ENCODE results near the gene EXOC1L.

EXOC1L gene

DNA sequence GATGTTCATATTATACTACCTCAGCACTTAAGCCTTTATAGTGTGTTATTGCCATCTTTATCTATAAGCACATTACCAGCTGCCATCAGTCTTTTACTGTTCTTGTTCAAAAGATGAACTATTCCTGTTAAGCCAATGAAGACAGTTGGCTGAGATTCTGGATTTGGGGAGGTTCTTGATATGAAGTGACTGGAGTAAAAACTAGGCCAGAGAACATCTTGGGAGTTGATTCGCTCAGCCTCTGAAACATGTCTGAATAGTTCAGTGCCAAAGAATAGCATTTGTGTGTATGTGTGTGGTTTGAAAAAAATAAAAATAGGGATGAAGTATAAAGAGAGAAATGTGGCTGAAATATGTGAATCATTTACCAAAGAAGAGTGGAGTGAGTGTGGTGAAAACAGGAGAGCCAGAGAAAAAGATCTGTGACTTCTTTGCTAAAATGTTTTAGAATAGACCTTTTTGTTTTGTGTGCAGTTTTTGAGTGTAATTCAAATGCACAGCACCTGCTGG is 49.0 kb downstream of the EXOC1L start:
- H3K79me2 ChIP-seq, result no peaks in the 10 kb centered on the region
- no peak overlapping the region for H3K4me2 ChIP-seq (ENCODE audit: low read length)
- H3K4me1 ChIP-seq, result no peaks in the 10 kb centered on the region
- TF ChIP-seq, protein P1, sequence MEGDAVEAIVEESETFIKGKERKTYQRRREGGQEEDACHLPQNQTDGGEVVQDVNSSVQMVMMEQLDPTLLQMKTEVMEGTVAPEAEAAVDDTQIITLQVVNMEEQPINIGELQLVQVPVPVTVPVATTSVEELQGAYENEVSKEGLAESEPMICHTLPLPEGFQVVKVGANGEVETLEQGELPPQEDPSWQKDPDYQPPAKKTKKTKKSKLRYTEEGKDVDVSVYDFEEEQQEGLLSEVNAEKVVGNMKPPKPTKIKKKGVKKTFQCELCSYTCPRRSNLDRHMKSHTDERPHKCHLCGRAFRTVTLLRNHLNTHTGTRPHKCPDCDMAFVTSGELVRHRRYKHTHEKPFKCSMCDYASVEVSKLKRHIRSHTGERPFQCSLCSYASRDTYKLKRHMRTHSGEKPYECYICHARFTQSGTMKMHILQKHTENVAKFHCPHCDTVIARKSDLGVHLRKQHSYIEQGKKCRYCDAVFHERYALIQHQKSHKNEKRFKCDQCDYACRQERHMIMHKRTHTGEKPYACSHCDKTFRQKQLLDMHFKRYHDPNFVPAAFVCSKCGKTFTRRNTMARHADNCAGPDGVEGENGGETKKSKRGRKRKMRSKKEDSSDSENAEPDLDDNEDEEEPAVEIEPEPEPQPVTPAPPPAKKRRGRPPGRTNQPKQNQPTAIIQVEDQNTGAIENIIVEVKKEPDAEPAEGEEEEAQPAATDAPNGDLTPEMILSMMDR (IDR thresholded peaks at IDR 0.05), result no peak
- H3K9me3 ChIP-seq (ENCODE audit: control insufficient read depth, low read length), result no peaks in the 10 kb centered on the region
- H3K4me3 ChIP-seq (ENCODE audit: low read depth, low read length), result no peak overlapping the region
- H2AFZ ChIP-seq, result no peak overlapping the region
- no peak overlapping the region for H3K27ac ChIP-seq
- H3K9ac ChIP-seq, result no peak overlapping the region
- H3K27me3 ChIP-seq (ENCODE audit: control insufficient read depth, insufficient read depth, low read length), result no peaks in the 10 kb centered on the region
- no peaks in the 10 kb centered on the region for H3K36me3 ChIP-seq (ENCODE audit: control insufficient read depth, insufficient read depth, low read length)

DNA sequence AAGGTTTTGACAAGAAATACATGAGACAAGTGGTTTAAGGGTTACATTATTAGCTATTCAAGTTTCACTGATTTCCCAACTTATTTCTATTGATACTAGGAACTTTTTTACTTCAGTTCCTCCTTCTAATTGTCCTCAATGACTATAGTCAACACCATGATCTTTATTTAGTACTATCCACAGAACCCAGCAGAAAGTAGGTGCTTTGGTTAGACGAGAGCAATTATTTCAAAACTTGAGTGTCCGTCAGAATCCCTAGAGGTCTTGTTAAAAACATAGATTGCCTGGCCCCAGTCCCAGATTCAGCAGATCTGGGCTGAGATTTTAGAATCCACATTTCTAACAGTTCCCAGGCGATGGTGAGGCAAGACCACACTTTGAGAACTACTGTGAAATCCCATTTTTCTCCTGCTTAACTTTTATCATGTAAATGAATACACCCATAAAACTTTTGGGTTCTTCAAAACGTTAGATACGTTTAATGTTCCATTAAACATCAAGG is 51.8 kb downstream of the EXOC1L start:
- no peak overlapping the region for H3K27ac ChIP-seq
- H3K4me3 ChIP-seq (ENCODE audit: low read depth, low read length), result no peak overlapping the region
- TF ChIP-seq, protein P1 (IDR thresholded peaks at IDR 0.05), result no peak
- no peaks in the 10 kb centered on the region for H3K4me1 ChIP-seq
- H3K9ac ChIP-seq, result no peak overlapping the region
- no peak overlapping the region for H2AFZ ChIP-seq
- no peak overlapping the region for H3K4me2 ChIP-seq (ENCODE audit: low read length)
- H3K36me3 ChIP-seq (ENCODE audit: control insufficient read depth, insufficient read depth, low read length), result no peaks in the 10 kb centered on the region
- no peaks in the 10 kb centered on the region for H3K27me3 ChIP-seq (ENCODE audit: control insufficient read depth, insufficient read depth, low read length)
- no peaks in the 10 kb centered on the region for H3K9me3 ChIP-seq (ENCODE audit: control insufficient read depth, low read length)
- H3K79me2 ChIP-seq, result no peaks in the 10 kb centered on the region

DNA sequence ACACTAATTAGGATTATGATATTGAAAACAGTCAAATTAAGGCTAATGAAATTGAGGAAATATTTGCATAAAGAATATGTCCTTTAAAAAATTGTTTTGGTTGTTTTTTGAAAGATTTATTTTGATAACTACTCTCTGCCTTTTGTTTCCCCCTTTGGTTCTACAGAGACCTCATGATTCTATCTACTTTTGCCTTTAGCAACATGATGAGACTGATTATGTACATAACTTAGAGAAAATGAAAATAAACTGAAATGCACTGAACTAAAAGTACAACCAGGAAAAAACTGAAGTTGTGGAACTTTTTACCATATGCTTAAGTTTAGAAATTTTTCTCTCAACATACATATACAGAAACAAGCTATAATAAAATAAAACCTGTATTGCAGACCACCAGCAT is 55.2 kb downstream of the EXOC1L start:
- Histone ChIP-seq H2AFZ (no peak overlapping the region), H3K9ac (no peak overlapping the region), H3K36me3 (ENCODE audit: control insufficient read depth, insufficient read depth, low read length) (no peaks in the 10 kb centered on the region), H3K4me3 (ENCODE audit: low read depth, low read length) (no peak overlapping the region), H3K4me2 (ENCODE audit: low read length) (no peak overlapping the region), H3K4me1 (no peaks in the 10 kb centered on the region), H3K27ac (no peak overlapping the region), H3K27me3 (ENCODE audit: control insufficient read depth, insufficient read depth, low read length) (no peaks in the 10 kb centered on the region), H3K9me3 (ENCODE audit: control insufficient read depth, low read length) (no peaks in the 10 kb centered on the region), H3K79me2 (no peaks in the 10 kb centered on the region)
- TF ChIP-seq, protein P1 (IDR thresholded peaks at IDR 0.05), result no peak

DNA sequence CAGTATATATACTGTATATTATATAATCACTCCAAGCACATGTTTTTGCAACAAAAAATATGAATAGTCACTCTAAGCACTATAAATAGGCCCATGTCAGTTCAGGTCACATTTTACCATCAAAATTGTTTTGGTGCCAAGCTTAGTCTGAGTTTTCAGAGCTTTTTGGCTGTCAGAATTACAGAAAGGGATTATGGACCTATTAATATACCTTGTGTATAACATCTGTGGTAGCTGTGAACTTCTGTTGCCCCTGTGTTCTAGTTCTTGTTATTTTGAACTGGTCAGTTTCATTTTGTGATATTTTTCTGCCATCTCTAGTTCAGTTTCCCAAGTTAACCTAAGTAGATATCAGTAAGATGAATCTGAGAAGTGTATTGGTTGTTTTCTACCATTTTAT is 56.8 kb downstream of the EXOC1L start:
- no peak overlapping the region for H3K27ac ChIP-seq

DNA sequence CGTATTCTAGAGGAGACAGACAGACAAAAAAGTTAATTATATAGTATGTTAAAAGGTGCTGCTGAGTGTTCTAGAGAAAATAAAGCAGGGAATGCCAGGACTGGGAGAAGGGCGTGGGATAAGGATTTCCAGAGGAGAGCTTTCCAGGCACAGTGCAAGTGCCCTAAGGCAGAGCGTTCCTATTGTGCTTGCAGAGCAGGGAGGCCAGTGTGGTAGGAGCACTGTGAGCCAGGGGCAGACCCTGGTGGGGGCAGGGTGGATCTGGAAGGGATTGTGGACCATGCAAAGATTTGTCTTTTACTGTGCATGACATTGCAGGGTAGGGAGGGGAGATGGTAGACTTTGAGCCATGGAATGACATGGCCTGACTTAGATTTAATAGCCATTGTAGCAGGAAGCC is 59.6 kb downstream of the EXOC1L start:
- Histone ChIP-seq H3K9ac (no peak overlapping the region), H3K79me2 (no peaks in the 10 kb centered on the region), H3K4me3 (ENCODE audit: low read depth, low read length) (no peak overlapping the region), H3K27ac (no peak overlapping the region), H3K4me1 (no peaks in the 10 kb centered on the region), H3K27me3 (ENCODE audit: control insufficient read depth, insufficient read depth, low read length) (no peaks in the 10 kb centered on the region), H3K4me2 (ENCODE audit: low read length) (no peak overlapping the region), H3K36me3 (ENCODE audit: control insufficient read depth, insufficient read depth, low read length) (no peaks in the 10 kb centered on the region), H2AFZ (no peak overlapping the region), H3K9me3 (ENCODE audit: control insufficient read depth, low read length) (no peaks in the 10 kb centered on the region)
- TF ChIP-seq, protein P1 (IDR thresholded peaks at IDR 0.05), result no peak

More for the DNA sequence above, 56.8 kb downstream of the EXOC1L start:
- Histone ChIP-seq H3K9me3 (ENCODE audit: control insufficient read depth, low read length) (no peaks in the 10 kb centered on the region), H3K4me2 (ENCODE audit: low read length) (no peak overlapping the region), H3K9ac (no peak overlapping the region), H3K27me3 (ENCODE audit: control insufficient read depth, insufficient read depth, low read length) (no peaks in the 10 kb centered on the region), H3K4me3 (ENCODE audit: low read depth, low read length) (no peak overlapping the region), H3K36me3 (ENCODE audit: control insufficient read depth, insufficient read depth, low read length) (no peaks in the 10 kb centered on the region), H3K79me2 (no peaks in the 10 kb centered on the region), H2AFZ (no peak overlapping the region), H3K4me1 (no peaks in the 10 kb centered on the region)
- TF ChIP-seq, protein P1 (IDR thresholded peaks at IDR 0.05), result no peak
